SK-N-SH (cell line): ENCODE results near the gene OAS1. TPM values are rescaled to one million over a fixed set of nuclear protein-coding genes. Genes with fewer than 3 reads are reported as not detected.

Experiments used
- CTCF ChIA-PET: fragments of 300-600, 350-600 bp; formaldehyde crosslinking; extraction: SDS; loops from one replicate; lab custom pipeline; 2021; lab: Yijun Ruan, JAX
- POLR2A ChIA-PET: fragments of 350-600 bp; sonication (Branson Sonifier 250); formaldehyde crosslinking; extraction: SDS; loops from one replicate; lab custom pipeline; 2020; ENCODE audit warnings: antibody characterized with exemption, inconsistent platforms; lab: Yijun Ruan, JAX
- DNase-seq: peaks from one replicate; pipeline ENCODE4 v3.0.0; 2012
- H2AFZ ChIP-seq: fragments of 200-600 bp; sonication (generic); 2 replicates; pipeline ENCODE4 v1.8.1; 2016; ENCODE audit warnings: antibody characterized with exemption, mild to moderate bottlenecking, low read depth
- H3F3A ChIP-seq: fragments of 200-600 bp; sonication (generic); replicated peaks from 2 replicates; pipeline ENCODE3; 2016; ENCODE audit warnings: antibody characterized with exemption, mild to moderate bottlenecking; ENCODE audit not compliant: insufficient read depth
- H3K27ac ChIP-seq, 2 experiments: fragments of 200-500 bp in 1 of 2; fragments of 200-600 bp in 1 of 2; sonication (Bioruptor generic) in 1 of 2; sonication (generic), shearing (Covaris generic) in 1 of 2; 2 replicates each; pipeline versions ENCODE4 v1.5.1 to v1.6.1; 2014 to 2016; ENCODE audit warnings: low read depth in 2 of 2, inconsistent platforms in 1 of 2, low read length in 1 of 2, mild to moderate bottlenecking in 1 of 2, mixed read lengths in 1 of 2
- H3K27me3 ChIP-seq: fragments of 200-600 bp; sonication (generic), shearing (Covaris generic); 2 replicates; pipeline ENCODE4 v1.6.1; 2016; ENCODE audit warnings: mixed run types; ENCODE audit not compliant: insufficient read depth
- H3K36me3 ChIP-seq, 2 experiments: fragments of 200-500 bp in 1 of 2; fragments of 200-600 bp in 1 of 2; sonication (Bioruptor generic) in 1 of 2; sonication (generic) in 1 of 2; replicated peaks in 1 of 2; 2 replicates each; pipeline versions ENCODE3 to v1.5.1; 2014 to 2016; ENCODE audit warnings: low read length in 1 of 2, mild to moderate bottlenecking in 1 of 2; ENCODE audit not compliant: insufficient read depth in 2 of 2, control insufficient read depth in 1 of 2
- H3K4me1 ChIP-seq, 2 experiments: fragments of 200-500 bp in 1 of 2; fragments of 200-600 bp in 1 of 2; sonication (Bioruptor generic) in 1 of 2; sonication (generic), shearing (Covaris generic) in 1 of 2; 2 replicates each; pipeline versions ENCODE4 v1.5.1 to v1.6.1; 2014 to 2016; ENCODE audit warnings: low read depth in 1 of 2, low read length in 1 of 2, mixed run types in 1 of 2; ENCODE audit not compliant: insufficient read depth in 2 of 2, control insufficient read depth in 1 of 2
- H3K4me2 ChIP-seq: fragments of 200-600 bp; sonication (generic), shearing (Covaris generic); 2 replicates; pipeline ENCODE4 v1.6.1; 2017; ENCODE audit warnings: mixed run types
- H3K4me3 ChIP-seq, 2 experiments: fragments of 200-500 bp in 1 of 2; fragments of 200-600 bp in 1 of 2; sonication (Bioruptor generic) in 1 of 2; sonication (generic), shearing (Covaris generic) in 1 of 2; 2 replicates each; pipeline versions ENCODE4 v1.5.1 to v1.8.1; 2014 to 2016; ENCODE audit warnings: low read depth in 2 of 2, inconsistent platforms in 1 of 2, low read length in 1 of 2, mild to moderate bottlenecking in 1 of 2, mixed read lengths in 1 of 2, moderate library complexity in 1 of 2
- H3K79me2 ChIP-seq: fragments of 200-600 bp; sonication (generic); 2 replicates; pipeline ENCODE4 v1.8.1; 2017; ENCODE audit warnings: mild to moderate bottlenecking; ENCODE audit not compliant: insufficient read depth
- H3K9ac ChIP-seq: fragments of 200-600 bp; sonication (generic); 2 replicates; pipeline ENCODE4 v1.6.1; 2017; ENCODE audit warnings: mixed run types
- H3K9me2 ChIP-seq: fragments of 200-600 bp; sonication (generic); 2 replicates; pipeline ENCODE4 v1.6.1; 2017; ENCODE audit warnings: mixed run types
- H3K9me3 ChIP-seq: fragments of 200-600 bp; sonication (generic); 2 replicates; pipeline ENCODE4 v1.6.1; 2017; ENCODE audit warnings: mixed run types, mild to moderate bottlenecking, moderate library complexity
- H4K20me1 ChIP-seq: fragments of 200-600 bp; sonication (generic); 2 replicates; pipeline ENCODE4 v1.6.1; 2017; ENCODE audit warnings: mild to moderate bottlenecking, mixed run types; ENCODE audit not compliant: insufficient read depth
- CHD2 ChIP-seq: fragments of 150-350 bp; IDR thresholded peaks from 2 replicates; pipeline ENCODE4 v1.6.1; 2018; ENCODE audit warnings: low read length; ENCODE audit not compliant: partially characterized antibody
- CTCF ChIP-seq: fragments of 200-600 bp; sonication (generic); IDR thresholded peaks from 2 replicates; pipeline ENCODE4 v1.6.1; 2017; ENCODE audit warnings: antibody characterized with exemption, mild to moderate bottlenecking, moderate library complexity
- EP300 ChIP-seq, 2 experiments: IDR thresholded peaks; 2 replicates each; pipeline versions ENCODE4 v1.4.0 to v1.6.1; 2012; ENCODE audit warnings: borderline replicate concordance in 1 of 2, low read depth in 1 of 2, low read length in 1 of 2
- MAX ChIP-seq: IDR thresholded peaks from 2 replicates; pipeline ENCODE4 v1.4.0; 2012; ENCODE audit warnings: low read depth
- MEF2A ChIP-seq: IDR thresholded peaks from 2 replicates; pipeline ENCODE4 v1.4.0; 2012; ENCODE audit warnings: low read depth, borderline replicate concordance
- MXI1 ChIP-seq: IDR thresholded peaks from 2 replicates; pipeline ENCODE4 v1.6.1; 2012; ENCODE audit warnings: mild to moderate bottlenecking, low read depth, low read length, improper control_type of control experiment
- RFX5 ChIP-seq: IDR thresholded peaks from 2 replicates; pipeline ENCODE4 v1.6.1; 2012; ENCODE audit warnings: mild to moderate bottlenecking, improper control_type of control experiment, low read length
- RXRA ChIP-seq: IDR thresholded peaks from 2 replicates; pipeline ENCODE4 v1.4.0; 2012; ENCODE audit warnings: low read depth, mild to moderate bottlenecking, borderline replicate concordance
- SMC3 ChIP-seq: IDR thresholded peaks from 2 replicates; pipeline ENCODE4 v1.6.1; 2012; ENCODE audit warnings: low read depth, low read length, improper control_type of control experiment
- TEAD4 ChIP-seq: IDR thresholded peaks from 2 replicates; pipeline ENCODE4 v1.4.0; 2012; ENCODE audit warnings: mild to moderate bottlenecking, borderline replicate concordance; ENCODE audit not compliant: insufficient read depth
- WGBS: methylation state at CpG from one replicate; pipeline ENCODE4 v1.1.6; 2017; ENCODE audit warnings: low lambda C conversion rate; 5-methylcytosine and 5-hydroxymethylcytosine counted together
- polyA plus RNA-seq, 3 experiments: library from polyadenylated mRNA; depleted of rRNA; stranded (reverse); fragments of >200 nt; gene quantifications; 2 replicates each; pipeline ENCODE4 v1.2.3, GENCODE V29; 2012

Gene OAS1
- polyA plus RNA-seq, 1 of the 3 experiments (the other 2 are of a cell fraction), result 1.1 TPM

GRCh38 chr12:112939761-112940381 lies 33.1 kb downstream of the OAS1 start:
- Histone ChIP-seq H3K4me2 (no peak overlapping the region), H3K9me2 (no peaks in the 10 kb centered on the region), H3K79me2 (no peaks in the 10 kb centered on the region), H2AFZ (no peak overlapping the region), H3K27ac (peak overlapping the region in 1 of 2 experiments; percentile 64; a peak in 2 of 4 replicates), H3K9ac (no peak overlapping the region), H3K4me1 (peaks cover 0 to 23% of the 10 kb centered on the region in 2 experiments; a peak in 2 of 4 replicates), H3K36me3 (no peaks in the 10 kb centered on the region), H3K27me3 (no peaks in the 10 kb centered on the region), H3F3A (no peaks in the 10 kb centered on the region), H4K20me1 (no peaks in the 10 kb centered on the region)
- CTCF ChIA-PET, result interaction anchor here (0.6 to 1.2 kb wide), 5 partner anchors 9 to 65 kb away, joined by 3 to 6 read pairs (median 3); no protein-coding TSS in a partner anchor
- peak; percentile 56 for DNase-seq
- no peak for TF ChIP-seq RFX5
- no peak for TF ChIP-seq SMC3
- no peak for TF ChIP-seq TEAD4
- TF ChIP-seq RXRA, result no peak
- TF ChIP-seq EP300 (IDR thresholded peaks at IDR 0.05; ENCODE audit: borderline replicate concordance in 1 of 2, low read depth in 1 of 2, low read length in 1 of 2), result no peak
- TF ChIP-seq MEF2A, result no peak
- TF ChIP-seq MAX, result no peak
- TF ChIP-seq, all 33 proteins: peak for 0
- Histone ChIP-seq H3K4me3 (no peak overlapping the region), H3K9me3 (no peaks in the 10 kb centered on the region)
- POLR2A ChIA-PET, result no interaction called here
- 76% methylated on average over 7 of the region's 7 CpGs for WGBS

GRCh38 chr12:112941528-112942335 lies 35.0 kb downstream of the OAS1 start:
- Histone ChIP-seq H3K79me2 (no peaks in the 10 kb centered on the region), H3K9me3 (no peaks in the 10 kb centered on the region), H3K4me1 (peaks cover 0 to 26% of the 10 kb centered on the region in 2 experiments; a peak in 2 of 4 replicates), H3K27me3 (no peaks in the 10 kb centered on the region), H3K9ac (no peak overlapping the region), H3K4me3 (no peak overlapping the region), H3K9me2 (no peaks in the 10 kb centered on the region), H4K20me1 (no peaks in the 10 kb centered on the region), H2AFZ (no peak overlapping the region), H3F3A (no peaks in the 10 kb centered on the region), H3K27ac (peak overlapping the region in 1 of 2 experiments; percentile 36; a peak in 1 of 4 replicates), H3K36me3 (no peaks in the 10 kb centered on the region), H3K4me2 (no peak overlapping the region)
- DNase-seq, result peak; percentile 48
- ChIA-PET POLR2A (no interaction called here), CTCF (interaction anchor here (1.0 to 1.1 kb wide), 2 partner anchors 23 to 491 kb away, joined by 3 read pairs; no protein-coding TSS in a partner anchor)
- TF ChIP-seq CHD2, result no peak
- TF ChIP-seq RFX5, result no peak
- no peak for TF ChIP-seq MXI1
- no peak for TF ChIP-seq CTCF
- 81% methylated on average over 11 of the region's 16 CpGs for WGBS
